ENCODE data around the gene BRD4. TPM values are rescaled to one million over a fixed set of nuclear protein-coding genes. Genes with fewer than 3 reads are reported as not detected.
"Not testable (repeated sequence)": the region's sequence is repeated elsewhere in the genome, so short reads cannot be mapped to it uniquely, and the experiment has no call there.

BRD4 gene
- total RNA-seq, 1 experiment from 2014 or later: 189 TPM

DNA sequence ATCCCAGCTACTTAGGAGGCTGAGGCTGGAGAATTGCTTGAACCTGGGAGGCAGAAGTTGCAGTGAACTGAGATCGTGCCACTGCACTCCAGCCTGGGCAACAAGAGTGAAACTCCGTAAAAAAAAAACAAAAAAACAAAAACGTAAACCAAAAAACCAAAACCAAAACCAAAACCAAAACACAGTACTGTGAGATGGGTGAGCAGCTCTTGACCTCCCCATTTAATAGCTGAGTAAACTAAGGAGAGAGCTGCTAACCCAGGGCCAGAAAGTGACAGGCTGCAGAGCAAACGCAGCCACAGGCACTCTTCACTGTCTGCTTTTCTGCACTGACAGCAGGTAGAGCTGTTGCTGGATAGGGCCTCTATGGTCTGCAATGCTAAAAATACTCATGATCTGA, 27.7 kb upstream of the BRD4 start:
- POLR2A ChIA-PET: interaction anchor here (0.9 to 1.6 kb wide), 3 partner anchors 9 to 27 kb away, joined by 3 to 4 read pairs (median 3); partner anchors contain the start of gene BRD4
- H3K9me3 Mint-ChIP-seq (ENCODE audit: unreplicated experiment); H3K27ac Mint-ChIP-seq (ENCODE audit: low read depth, unreplicated experiment); BruUV-seq (replicated peaks); intact Hi-C loops (cut with micrococcal nuclease); CTCF ChIA-PET; DNase-seq (ENCODE audit: unreplicated experiment); H3K27me3 Mint-ChIP-seq (ENCODE audit: insufficient read depth, unreplicated experiment); H3K4me3 Mint-ChIP-seq (ENCODE audit: unreplicated experiment); H3K4me1 Mint-ChIP-seq (ENCODE audit: insufficient read depth, unreplicated experiment): not testable (repeated sequence)
- peaks cover 88% of the 10 kb centered on the region for H3K36me3 Mint-ChIP-seq (ENCODE audit: insufficient read depth, unreplicated experiment)

DNA sequence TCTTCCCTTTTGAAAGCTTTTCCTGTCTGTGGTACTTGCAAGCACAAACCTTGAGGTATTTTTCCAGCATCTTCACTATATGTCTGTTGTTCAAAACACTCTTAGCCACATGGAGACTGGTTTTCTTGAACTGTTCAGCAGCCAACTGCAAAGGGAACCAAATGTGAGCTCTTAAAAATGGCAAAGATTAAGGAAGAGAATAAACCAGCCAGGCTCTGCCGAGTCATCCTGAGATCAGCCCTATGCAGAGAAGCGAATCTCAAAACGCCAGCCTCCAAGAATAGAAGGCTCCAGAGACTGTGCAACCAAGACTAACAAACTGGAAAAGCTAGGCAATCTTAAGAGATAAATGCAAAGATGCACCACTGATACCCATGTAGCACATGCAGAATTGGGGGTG, 26.6 kb upstream of the BRD4 start:
- Mint-ChIP-seq H3K36me3 (ENCODE audit: insufficient read depth, unreplicated experiment) (peaks cover 88% of the 10 kb centered on the region), H3K9me3 (ENCODE audit: unreplicated experiment) (no peaks in the 10 kb centered on the region), H3K27me3 (ENCODE audit: insufficient read depth, unreplicated experiment) (no peaks in the 10 kb centered on the region), H3K4me3 (ENCODE audit: unreplicated experiment) (no peak overlapping the region), H3K27ac (ENCODE audit: low read depth, unreplicated experiment) (no peak overlapping the region), H3K4me1 (ENCODE audit: insufficient read depth, unreplicated experiment) (no peaks in the 10 kb centered on the region)
- CTCF ChIA-PET: interaction anchor here (0.6 kb wide), 1 partner anchor 34 kb away, joined by 3 read pairs; no protein-coding TSS in a partner anchor
- intact Hi-C loops (cut with micrococcal nuclease): no loop called here
- BruUV-seq (replicated peaks): no TSS peak
- TF ChIP-seq, protein P1, sequence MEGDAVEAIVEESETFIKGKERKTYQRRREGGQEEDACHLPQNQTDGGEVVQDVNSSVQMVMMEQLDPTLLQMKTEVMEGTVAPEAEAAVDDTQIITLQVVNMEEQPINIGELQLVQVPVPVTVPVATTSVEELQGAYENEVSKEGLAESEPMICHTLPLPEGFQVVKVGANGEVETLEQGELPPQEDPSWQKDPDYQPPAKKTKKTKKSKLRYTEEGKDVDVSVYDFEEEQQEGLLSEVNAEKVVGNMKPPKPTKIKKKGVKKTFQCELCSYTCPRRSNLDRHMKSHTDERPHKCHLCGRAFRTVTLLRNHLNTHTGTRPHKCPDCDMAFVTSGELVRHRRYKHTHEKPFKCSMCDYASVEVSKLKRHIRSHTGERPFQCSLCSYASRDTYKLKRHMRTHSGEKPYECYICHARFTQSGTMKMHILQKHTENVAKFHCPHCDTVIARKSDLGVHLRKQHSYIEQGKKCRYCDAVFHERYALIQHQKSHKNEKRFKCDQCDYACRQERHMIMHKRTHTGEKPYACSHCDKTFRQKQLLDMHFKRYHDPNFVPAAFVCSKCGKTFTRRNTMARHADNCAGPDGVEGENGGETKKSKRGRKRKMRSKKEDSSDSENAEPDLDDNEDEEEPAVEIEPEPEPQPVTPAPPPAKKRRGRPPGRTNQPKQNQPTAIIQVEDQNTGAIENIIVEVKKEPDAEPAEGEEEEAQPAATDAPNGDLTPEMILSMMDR (IDR thresholded peaks at IDR 0.05; ENCODE audit: unreplicated experiment): no peak
- POLR2A ChIA-PET: interaction anchor here (1.2 kb wide), 1 partner anchor 20 kb away, joined by 3 read pairs; no protein-coding TSS in a partner anchor
- DNase-seq (ENCODE audit: unreplicated experiment): no peak

DNA sequence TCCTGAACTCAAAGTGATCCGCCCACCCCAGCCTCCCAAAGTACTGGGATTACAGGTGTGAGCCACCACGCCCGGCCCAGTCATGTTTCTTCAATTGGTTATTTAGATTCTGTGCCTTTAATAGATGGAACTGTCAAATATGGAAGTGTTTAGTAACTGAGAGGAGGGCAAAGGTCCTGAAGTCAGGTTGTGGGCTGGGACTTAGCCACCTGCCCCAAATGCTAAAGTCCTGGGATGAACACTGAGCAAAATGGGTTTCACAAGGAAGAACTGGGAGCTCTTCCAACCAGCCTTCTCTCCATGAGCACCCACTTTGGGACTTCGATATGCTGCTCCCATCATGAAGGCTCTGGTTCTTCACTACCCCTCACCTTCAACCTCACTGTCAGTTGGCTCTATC, 25.6 kb upstream of the BRD4 start:
- Mint-ChIP-seq H3K36me3 (ENCODE audit: insufficient read depth, unreplicated experiment) (peaks cover 91% of the 10 kb centered on the region), H3K27me3 (ENCODE audit: insufficient read depth, unreplicated experiment) (no peaks in the 10 kb centered on the region), H3K9me3 (ENCODE audit: unreplicated experiment) (no peaks in the 10 kb centered on the region), H3K4me3 (ENCODE audit: unreplicated experiment) (no peak overlapping the region), H3K4me1 (ENCODE audit: insufficient read depth, unreplicated experiment) (no peaks in the 10 kb centered on the region), H3K27ac (ENCODE audit: low read depth, unreplicated experiment) (no peak overlapping the region)
- no TSS peak for BruUV-seq (replicated peaks)
- DNase-seq (ENCODE audit: unreplicated experiment): no peak
- TF ChIP-seq, protein P1 (IDR thresholded peaks at IDR 0.05; ENCODE audit: unreplicated experiment): no peak
- intact Hi-C loops (cut with micrococcal nuclease): no loop called here
- POLR2A ChIA-PET: interaction anchor here (0.7 to 1.0 kb wide), 4 partner anchors 20 to 62 kb away, joined by 3 to 4 read pairs (median 4); no protein-coding TSS in a partner anchor
- CTCF ChIA-PET: interaction anchor here (0.7 kb wide), 1 partner anchor 77 kb away, joined by 3 read pairs; no protein-coding TSS in a partner anchor

DNA sequence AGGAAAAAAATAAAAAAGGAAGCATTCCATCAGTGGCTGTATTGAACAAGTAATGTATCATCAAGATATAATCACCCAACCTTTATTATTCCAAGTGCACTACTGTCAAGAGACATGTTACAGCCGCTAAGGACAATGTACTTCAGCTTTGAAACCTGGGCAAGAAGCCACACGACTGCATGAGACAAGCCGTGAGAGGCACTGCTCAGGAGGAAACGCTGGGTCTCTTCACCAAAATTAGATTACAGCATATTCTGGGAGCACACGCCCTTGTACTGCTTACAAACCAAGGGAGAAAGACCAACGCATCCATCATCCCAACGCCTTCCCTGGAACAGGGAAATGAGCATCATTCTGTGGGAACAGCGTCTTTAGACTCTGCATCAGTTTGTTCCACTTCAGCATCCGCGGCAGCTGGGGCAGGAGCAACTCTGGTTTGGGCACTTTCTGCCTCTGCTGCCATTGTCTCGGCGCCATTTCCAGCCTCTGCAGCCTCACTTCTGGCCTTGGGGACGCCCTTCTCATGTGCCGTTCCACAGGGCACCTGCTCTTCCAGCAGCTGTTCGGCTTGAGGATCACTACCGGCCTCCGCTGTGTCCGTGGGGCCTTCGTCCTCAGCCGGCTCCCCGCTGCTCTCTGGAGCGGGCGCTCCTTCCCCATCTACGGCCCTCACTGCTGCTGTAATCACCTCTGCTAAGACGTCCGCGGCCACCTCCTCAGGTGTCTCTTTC, 22.4 kb upstream of the BRD4 start:
- H3K27me3 Mint-ChIP-seq (ENCODE audit: insufficient read depth, unreplicated experiment): no peaks in the 10 kb centered on the region
- ChIA-PET POLR2A (no interaction called here), CTCF (interaction anchor here (0.6 to 0.7 kb wide), 2 partner anchors 19 to 104 kb away, joined by 3 to 4 read pairs; no protein-coding TSS in a partner anchor)
- intact Hi-C loops (cut with micrococcal nuclease): no loop called here
- no peaks in the 10 kb centered on the region for H3K4me1 Mint-ChIP-seq (ENCODE audit: insufficient read depth, unreplicated experiment)
- no peak overlapping the region for H3K27ac Mint-ChIP-seq (ENCODE audit: low read depth, unreplicated experiment)
- no peaks in the 10 kb centered on the region for H3K9me3 Mint-ChIP-seq (ENCODE audit: unreplicated experiment)
- no TSS peak for BruUV-seq (replicated peaks)
- DNase-seq (ENCODE audit: unreplicated experiment): no peak
- TF ChIP-seq, protein P1 (IDR thresholded peaks at IDR 0.05; ENCODE audit: unreplicated experiment): no peak
- peaks cover 86% of the 10 kb centered on the region for H3K36me3 Mint-ChIP-seq (ENCODE audit: insufficient read depth, unreplicated experiment)
- H3K4me3 Mint-ChIP-seq (ENCODE audit: unreplicated experiment): no peak overlapping the region
